CD4-positive, alpha-beta T cell (primary cell): Measurements from ENCODE around the gene ARL10. TPM values are rescaled to one million over a fixed set of nuclear protein-coding genes. Genes with fewer than 3 reads are reported as not detected.
A peak's percentile ranks its signal among the peaks of the same experiment; 100 is the strongest.

Source experiments
- ATAC-seq: fragments of 200-7000 bp; cut with Tn5 transposase; one replicate; pipeline ENCODE4 v1.10.0; 2022; ENCODE audit warnings: mild to moderate bottlenecking; ENCODE audit not compliant: poor library complexity
- CTCF ChIA-PET: fragments of 350-600 bp; sonication (Branson Sonifier 250); formaldehyde crosslinking; loops from one replicate; lab custom pipeline; 2021; ENCODE audit warnings: antibody characterized with exemption, inconsistent platforms; lab: Charles Lee
- POLR2A ChIA-PET: fragments of 350-600 bp; sonication (Branson Sonifier 250); formaldehyde crosslinking; loops from one replicate; lab custom pipeline; 2021; ENCODE audit warnings: antibody characterized with exemption, inconsistent platforms; lab: Charles Lee
- DNase-seq, 14 experiments: peaks; one replicate each; pipeline ENCODE4 v3.0.0-alpha.2; 2013 to 2020; ENCODE audit warnings: mixed read lengths in 2 of 14
- H3K27ac ChIP-seq, 2 donors: one replicate each; pipeline versions ENCODE4 v1.5.1 to v1.7.0; 2013; ENCODE audit warnings: low read length in 2 of 2, low read depth in 1 of 2, mild to moderate bottlenecking in 1 of 2
- H3K27me3 ChIP-seq, 2 experiments: 1 replicate in 1 of 2; 2 replicates in 1 of 2; pipeline versions ENCODE4 v1.6.1 to v1.7.0; 2013; ENCODE audit warnings: low read length in 2 of 2, control low read depth in 1 of 2, mild to moderate bottlenecking in 1 of 2, moderate library complexity in 1 of 2; ENCODE audit not compliant: insufficient read depth in 2 of 2, control insufficient read depth in 1 of 2
- H3K36me3 ChIP-seq: one replicate; pipeline ENCODE4 v1.6.1; 2013; ENCODE audit warnings: low read length, control low read depth; ENCODE audit not compliant: insufficient read depth
- H3K4me1 ChIP-seq: one replicate; pipeline ENCODE4 v1.6.1; 2013; ENCODE audit warnings: low read length, control low read depth; ENCODE audit not compliant: insufficient read depth
- H3K4me3 ChIP-seq: one replicate; pipeline ENCODE4 v1.5.1; 2013; ENCODE audit warnings: mild to moderate bottlenecking, low read length, moderate library complexity
- H3K9me3 ChIP-seq, 2 experiments: 1 replicate in 1 of 2; 2 replicates in 1 of 2; pipeline versions ENCODE4 v1.6.1 to v1.7.0; 2013; ENCODE audit warnings: low read length in 2 of 2, mild to moderate bottlenecking in 2 of 2, control low read depth in 1 of 2, moderate library complexity in 1 of 2; ENCODE audit not compliant: control insufficient read depth in 1 of 2, insufficient read depth in 1 of 2
- H3K27ac Mint-ChIP-seq: one replicate; pipeline ENCODE4 v1.8.0; 2020; ENCODE audit warnings: mixed read lengths
- H3K27me3 Mint-ChIP-seq: one replicate; pipeline ENCODE4 v1.8.0; 2021; ENCODE audit warnings: mixed read lengths
- H3K36me3 Mint-ChIP-seq: one replicate; pipeline ENCODE4 v1.8.0; 2021; ENCODE audit warnings: low read depth, mixed read lengths
- H3K4me1 Mint-ChIP-seq: one replicate; pipeline ENCODE4 v1.8.0; 2021; ENCODE audit warnings: low read depth, mixed read lengths
- H3K4me3 Mint-ChIP-seq: one replicate; pipeline ENCODE4 v1.8.0; 2020; ENCODE audit warnings: mild to moderate bottlenecking, mixed read lengths
- H3K9me3 Mint-ChIP-seq: one replicate; pipeline ENCODE4 v1.8.0; 2020; ENCODE audit warnings: mixed read lengths
- intact Hi-C, 2 experiments: fragments of 100-400 bp; cut with DNase I in 1 of 2; cut with micrococcal nuclease in 1 of 2; formaldehyde crosslinking; loops; one replicate each; pipeline versions ENCODE4 v1.15.1 to v1.9.0; 2023 to 2025; cut with DNase I, micrococcal nuclease
- total RNA-seq, 174 experiments: library from RNA in 2 of 174; stranded (reverse) in 2 of 174; gene quantifications; one replicate each; pipeline ENCODE4 v1.2.3 and lab custom pipeline; 2021 to 2026
- TF ChIP-seq, protein P1 (sequence below): fragments of 200-600 bp; IDR thresholded peaks from one replicate; pipeline ENCODE4 v1.8.0; 2022; ENCODE audit warnings: antibody characterized with exemption, mild to moderate bottlenecking

Gene ARL10
- total RNA-seq, 2 experiments from 2014 or later, result 3.2 to 4.4 TPM

DNA sequence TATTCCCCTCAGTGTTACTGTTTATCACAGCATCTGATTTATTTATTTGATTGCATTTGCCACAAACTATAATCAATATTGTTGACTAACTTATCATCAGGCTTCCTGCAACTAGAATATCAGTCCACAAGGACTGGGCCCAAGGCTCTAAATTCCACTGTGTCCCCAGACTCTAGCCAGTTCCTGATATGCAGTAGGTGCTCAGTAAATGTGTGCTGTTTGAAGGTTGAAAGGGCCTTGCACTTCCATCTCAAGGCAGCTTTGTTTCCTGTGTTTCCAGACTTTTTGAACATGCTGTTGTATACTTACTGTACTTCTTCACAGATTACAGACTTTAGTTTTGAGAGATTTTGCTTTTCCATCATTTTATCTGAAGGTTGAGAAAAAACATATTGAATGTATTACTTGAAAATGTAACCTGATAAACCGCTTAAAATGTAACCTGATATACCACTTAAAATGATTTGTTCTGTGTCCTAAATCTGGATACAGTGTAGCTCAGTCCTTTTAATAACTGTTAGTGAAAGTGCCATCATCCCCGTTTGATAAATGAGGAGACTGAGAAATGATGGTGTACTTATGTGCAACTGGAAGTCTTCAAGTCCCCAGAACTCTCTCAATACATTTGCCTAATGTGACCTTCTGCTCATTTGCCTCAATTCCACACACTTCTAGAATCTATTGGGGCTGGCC is 22.4 kb upstream of the ARL10 start:
- Mint-ChIP-seq H3K36me3 (peaks cover 64% of the 10 kb centered on the region), H3K27me3 (no peaks in the 10 kb centered on the region), H3K4me1 (no peaks in the 10 kb centered on the region), H3K4me3 (no peak overlapping the region), H3K27ac (peak overlapping the region; percentile 57), H3K9me3 (no peaks in the 10 kb centered on the region)
- no peak overlapping the region for H3K27ac ChIP-seq
- POLR2A ChIA-PET, result no interaction called here
- DNase-seq (no peak), ATAC-seq (no peak)
- no peaks in the 10 kb centered on the region for H3K27me3 ChIP-seq
- intact Hi-C loops, result no loop called here
- no peak overlapping the region for H3K4me3 ChIP-seq
- no peaks in the 10 kb centered on the region for H3K9me3 ChIP-seq
- CTCF ChIA-PET, result no interaction called here
- H3K36me3 ChIP-seq, result peaks cover 39% of the 10 kb centered on the region
- TF ChIP-seq, protein P1, sequence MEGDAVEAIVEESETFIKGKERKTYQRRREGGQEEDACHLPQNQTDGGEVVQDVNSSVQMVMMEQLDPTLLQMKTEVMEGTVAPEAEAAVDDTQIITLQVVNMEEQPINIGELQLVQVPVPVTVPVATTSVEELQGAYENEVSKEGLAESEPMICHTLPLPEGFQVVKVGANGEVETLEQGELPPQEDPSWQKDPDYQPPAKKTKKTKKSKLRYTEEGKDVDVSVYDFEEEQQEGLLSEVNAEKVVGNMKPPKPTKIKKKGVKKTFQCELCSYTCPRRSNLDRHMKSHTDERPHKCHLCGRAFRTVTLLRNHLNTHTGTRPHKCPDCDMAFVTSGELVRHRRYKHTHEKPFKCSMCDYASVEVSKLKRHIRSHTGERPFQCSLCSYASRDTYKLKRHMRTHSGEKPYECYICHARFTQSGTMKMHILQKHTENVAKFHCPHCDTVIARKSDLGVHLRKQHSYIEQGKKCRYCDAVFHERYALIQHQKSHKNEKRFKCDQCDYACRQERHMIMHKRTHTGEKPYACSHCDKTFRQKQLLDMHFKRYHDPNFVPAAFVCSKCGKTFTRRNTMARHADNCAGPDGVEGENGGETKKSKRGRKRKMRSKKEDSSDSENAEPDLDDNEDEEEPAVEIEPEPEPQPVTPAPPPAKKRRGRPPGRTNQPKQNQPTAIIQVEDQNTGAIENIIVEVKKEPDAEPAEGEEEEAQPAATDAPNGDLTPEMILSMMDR, result no peak
- no peaks in the 10 kb centered on the region for H3K4me1 ChIP-seq

DNA sequence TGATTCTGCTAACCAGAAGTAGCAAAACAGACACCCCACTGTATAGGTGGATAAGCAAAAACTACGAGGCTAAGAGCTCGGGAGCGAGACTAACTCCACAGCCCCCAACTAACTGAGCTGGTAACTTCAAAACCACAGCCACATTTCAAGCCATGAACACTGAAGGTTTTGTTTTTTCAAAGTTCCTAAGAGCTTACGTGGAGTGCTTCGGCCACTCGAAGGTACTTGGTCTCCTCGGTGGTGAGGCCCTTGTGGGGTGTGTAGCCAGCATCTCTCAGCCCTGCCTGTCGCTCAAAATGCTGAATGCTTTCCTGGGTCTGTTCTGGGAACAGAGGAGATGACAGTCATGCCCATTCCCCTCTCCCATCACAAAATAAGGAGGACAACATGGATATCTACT is 14.9 kb upstream of the ARL10 start:
- Mint-ChIP-seq H3K27ac (peak overlapping the region; percentile 14), H3K27me3 (no peaks in the 10 kb centered on the region), H3K4me1 (peaks cover 21% of the 10 kb centered on the region), H3K9me3 (no peaks in the 10 kb centered on the region), H3K4me3 (no peak overlapping the region), H3K36me3 (peaks cover 98% of the 10 kb centered on the region)
- Histone ChIP-seq H3K4me3 (no peak overlapping the region), H3K4me1 (peaks cover 3% of the 10 kb centered on the region), H3K27ac (no peak overlapping the region), H3K9me3 (no peaks in the 10 kb centered on the region), H3K27me3 (no peaks in the 10 kb centered on the region), H3K36me3 (peaks cover 98% of the 10 kb centered on the region)
- TF ChIP-seq, protein P1, result no peak
- intact Hi-C loops, result no loop called here
- no peak for ATAC-seq
- ChIA-PET CTCF (no interaction called here), POLR2A (no interaction called here)
- no peak for DNase-seq

DNA sequence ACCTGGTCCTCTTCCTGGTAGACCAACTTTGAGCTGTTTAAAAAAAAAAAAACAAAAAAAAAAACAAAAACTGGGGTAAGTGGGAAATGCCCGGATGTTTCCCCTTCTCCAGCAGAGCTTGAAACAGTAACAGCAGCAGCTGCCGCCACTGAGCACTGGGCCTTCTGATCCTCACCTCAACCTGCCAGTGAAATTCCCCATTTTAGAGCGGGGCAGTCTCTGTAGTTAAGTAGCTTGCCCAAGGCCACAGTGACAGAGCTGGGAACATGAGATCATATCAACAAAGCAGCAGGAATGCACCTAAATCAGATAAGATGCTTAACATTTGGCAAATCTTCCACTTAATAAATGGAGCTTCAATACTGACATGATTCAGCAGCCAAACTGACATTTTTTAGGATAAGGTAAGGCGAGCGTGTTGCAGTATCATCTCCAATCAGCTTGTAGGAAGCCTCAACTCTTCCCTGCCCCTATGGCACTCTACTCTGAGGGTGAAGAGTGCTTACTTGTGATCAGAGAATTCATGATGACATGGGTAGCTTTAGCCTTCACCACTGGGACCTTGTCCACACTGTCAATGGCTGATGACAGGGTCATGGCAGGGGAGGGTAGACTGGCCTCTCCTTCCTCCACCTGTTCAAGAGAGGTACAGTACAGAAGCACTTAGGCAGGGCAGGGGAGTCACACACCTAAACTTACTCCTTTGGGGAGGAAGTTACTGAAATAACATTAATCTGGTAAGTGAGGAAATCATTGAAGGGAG is 13.0 kb upstream of the ARL10 start:
- Histone ChIP-seq H3K27me3 (no peaks in the 10 kb centered on the region), H3K4me1 (peaks cover 3% of the 10 kb centered on the region), H3K36me3 (peaks cover 98% of the 10 kb centered on the region), H3K9me3 (no peaks in the 10 kb centered on the region), H3K27ac (no peak overlapping the region), H3K4me3 (no peak overlapping the region)
- Mint-ChIP-seq H3K27me3 (no peaks in the 10 kb centered on the region), H3K4me3 (no peak overlapping the region), H3K36me3 (peaks cover 98% of the 10 kb centered on the region), H3K27ac (peak overlapping the region; percentile 22), H3K4me1 (peaks cover 22% of the 10 kb centered on the region), H3K9me3 (no peaks in the 10 kb centered on the region)
- intact Hi-C loops, result no loop called here
- CTCF ChIA-PET, result interaction anchor here (0.7 kb wide), 1 partner anchor 120 kb away, joined by 4 read pairs; no protein-coding TSS in a partner anchor
- POLR2A ChIA-PET, result interaction anchor here (1.7 kb wide), 1 partner anchor 9 kb away, joined by 9 read pairs; the partner anchor contains the start of gene KIAA1191
- no peak for ATAC-seq
- no peak for DNase-seq
- TF ChIP-seq, protein P1, result no peak
